Measurements from ENCODE around the gene RNF167.

DNA sequence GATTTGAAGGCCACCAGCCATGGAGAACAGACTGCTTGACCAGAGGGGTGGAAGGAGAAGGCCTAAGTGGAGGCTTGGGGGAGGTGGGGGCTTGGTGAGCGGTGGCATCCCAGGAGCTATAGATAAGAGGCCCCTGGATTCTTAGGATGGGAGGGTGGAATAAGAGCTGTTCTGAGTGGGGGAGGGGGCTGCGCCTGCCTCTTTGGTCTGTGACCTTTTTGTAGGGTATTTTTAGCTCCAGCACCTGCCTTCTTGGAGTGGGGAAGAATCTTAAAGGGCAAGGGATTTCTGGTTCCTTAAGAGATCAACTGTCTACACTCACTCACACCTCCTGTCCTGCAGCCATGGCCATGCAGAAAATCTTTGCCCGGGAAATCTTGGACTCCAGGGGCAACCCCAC, 11.4 kb downstream of the RNF167 start:
- TF ChIP-seq EZH2 (IDR thresholded peaks at IDR 0.05; ENCODE audit: borderline replicate concordance, low read length) (no peak), CTCF (conservative IDR thresholded peaks at IDR 0.05 in 1 of 2, IDR thresholded peaks at IDR 0.05 in 1 of 2; ENCODE audit: extremely low read depth in 1 of 2, insufficient read depth in 1 of 2, low read depth in 1 of 2, low read length in 2 of 2) (no peak)
